Epithelial cell of esophagus (primary cell): ENCODE measurements around the gene MAP1B.
A peak's percentile ranks its signal among the peaks of the same experiment; 100 is the strongest.

Experiments
- DNase-seq: peaks from one replicate; pipeline ENCODE4 v3.0.0; 2010; ENCODE audit warnings: low read depth
- H3K4me3 ChIP-seq: 2 replicates; pipeline ENCODE4 v1.5.1; 2011; ENCODE audit warnings: mild to moderate bottlenecking, low read length, control low read depth
- TF ChIP-seq, protein P1 (sequence below): IDR thresholded peaks from 2 replicates; pipeline ENCODE4 v1.5.1; 2011; ENCODE audit warnings: low read depth, mild to moderate bottlenecking, low read length, control low read depth, inconsistent platforms; ENCODE audit not compliant: insufficient read depth; ENCODE audit errors: missing control alignments

MAP1B gene

DNA sequence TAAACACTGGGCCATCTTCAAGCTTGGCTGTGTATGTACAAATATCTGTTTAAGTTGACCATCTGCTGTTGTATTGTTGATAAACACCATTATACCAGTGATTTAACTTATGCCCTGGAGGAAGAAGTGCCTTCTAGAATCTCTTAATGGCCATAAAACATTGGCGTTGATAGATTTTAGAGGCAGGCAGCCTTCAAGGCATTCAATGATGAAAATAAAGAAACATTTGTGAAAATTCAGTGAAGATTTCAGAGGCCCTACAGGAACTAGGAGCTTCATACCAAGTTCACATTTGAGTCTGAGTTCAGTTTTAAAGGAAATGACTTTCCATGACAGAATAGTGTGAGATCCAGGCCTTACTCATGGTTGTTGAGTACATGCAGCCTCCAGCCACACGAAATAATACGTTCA is 52.2 kb downstream of the MAP1B start:
- no peak overlapping the region for H3K4me3 ChIP-seq
- TF ChIP-seq, protein P1, sequence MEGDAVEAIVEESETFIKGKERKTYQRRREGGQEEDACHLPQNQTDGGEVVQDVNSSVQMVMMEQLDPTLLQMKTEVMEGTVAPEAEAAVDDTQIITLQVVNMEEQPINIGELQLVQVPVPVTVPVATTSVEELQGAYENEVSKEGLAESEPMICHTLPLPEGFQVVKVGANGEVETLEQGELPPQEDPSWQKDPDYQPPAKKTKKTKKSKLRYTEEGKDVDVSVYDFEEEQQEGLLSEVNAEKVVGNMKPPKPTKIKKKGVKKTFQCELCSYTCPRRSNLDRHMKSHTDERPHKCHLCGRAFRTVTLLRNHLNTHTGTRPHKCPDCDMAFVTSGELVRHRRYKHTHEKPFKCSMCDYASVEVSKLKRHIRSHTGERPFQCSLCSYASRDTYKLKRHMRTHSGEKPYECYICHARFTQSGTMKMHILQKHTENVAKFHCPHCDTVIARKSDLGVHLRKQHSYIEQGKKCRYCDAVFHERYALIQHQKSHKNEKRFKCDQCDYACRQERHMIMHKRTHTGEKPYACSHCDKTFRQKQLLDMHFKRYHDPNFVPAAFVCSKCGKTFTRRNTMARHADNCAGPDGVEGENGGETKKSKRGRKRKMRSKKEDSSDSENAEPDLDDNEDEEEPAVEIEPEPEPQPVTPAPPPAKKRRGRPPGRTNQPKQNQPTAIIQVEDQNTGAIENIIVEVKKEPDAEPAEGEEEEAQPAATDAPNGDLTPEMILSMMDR: no peak
- DNase-seq: peak; percentile 45

DNA sequence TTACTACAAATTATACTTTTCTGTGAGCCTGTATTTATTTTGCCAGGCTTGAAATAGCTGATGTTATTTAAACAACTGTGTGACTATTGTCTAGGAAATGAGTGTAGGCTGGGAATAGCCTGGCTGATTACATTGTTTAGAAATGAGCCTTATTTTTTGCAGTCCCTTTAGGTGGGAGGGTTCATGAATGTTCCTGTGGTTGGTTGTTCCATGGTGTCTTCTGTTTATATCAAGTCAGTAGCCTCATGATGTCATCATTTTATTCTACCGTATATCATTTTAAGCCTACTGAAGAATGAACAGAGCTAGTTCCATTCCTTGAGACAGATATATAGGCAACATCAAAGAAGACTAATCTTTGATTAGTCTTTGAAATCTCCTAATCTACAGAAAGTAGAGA is 53.1 kb downstream of the MAP1B start:
- DNase-seq: peak; percentile 11

DNA sequence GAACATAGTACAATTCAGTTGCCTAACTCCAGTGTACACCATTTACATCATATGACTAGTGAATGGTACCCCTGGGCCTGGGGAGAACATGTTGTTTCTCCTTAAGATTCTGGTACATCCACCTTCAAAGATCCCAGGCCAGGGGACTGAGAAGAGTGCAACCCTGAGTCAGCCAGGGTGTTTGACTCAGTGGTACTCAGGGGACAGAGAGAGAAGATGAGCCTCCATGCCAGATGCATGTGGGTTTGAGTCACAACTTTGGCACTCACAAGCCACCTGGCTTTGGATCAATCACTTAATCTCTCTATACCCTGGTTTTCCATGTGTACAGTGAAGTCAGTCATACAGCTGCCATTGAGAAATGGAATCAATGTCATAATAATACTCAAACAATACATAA is 53.7 kb downstream of the MAP1B start:
- DNase-seq: peak; percentile 9
- no peak overlapping the region for H3K4me3 ChIP-seq
- TF ChIP-seq, protein P1: no peak

More for the DNA sequence above, 53.1 kb downstream of the MAP1B start:
- H3K4me3 ChIP-seq: no peak overlapping the region
- TF ChIP-seq, protein P1: no peak

DNA sequence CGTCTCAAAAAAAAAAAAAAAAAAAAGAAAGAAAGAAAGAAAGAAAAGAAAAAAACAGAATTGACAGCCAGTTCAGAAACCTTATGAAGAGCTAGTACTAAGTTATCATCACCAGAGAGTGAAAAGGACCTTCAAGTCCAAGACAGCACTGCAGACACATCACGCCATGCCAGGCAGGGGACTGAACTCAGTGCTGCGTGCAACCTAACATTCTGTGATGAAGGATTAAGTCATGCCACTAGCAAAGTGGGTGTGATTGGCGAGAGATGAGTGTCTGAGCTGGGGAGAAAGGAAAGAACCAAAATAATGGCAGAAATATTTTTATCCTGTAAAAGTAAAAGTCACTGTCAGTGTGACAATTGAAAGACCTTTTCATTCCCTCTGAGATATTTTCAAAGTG is 54.7 kb downstream of the MAP1B start:
- H3K4me3 ChIP-seq: no peak overlapping the region
- TF ChIP-seq, protein P1: no peak
- DNase-seq: no peak

DNA sequence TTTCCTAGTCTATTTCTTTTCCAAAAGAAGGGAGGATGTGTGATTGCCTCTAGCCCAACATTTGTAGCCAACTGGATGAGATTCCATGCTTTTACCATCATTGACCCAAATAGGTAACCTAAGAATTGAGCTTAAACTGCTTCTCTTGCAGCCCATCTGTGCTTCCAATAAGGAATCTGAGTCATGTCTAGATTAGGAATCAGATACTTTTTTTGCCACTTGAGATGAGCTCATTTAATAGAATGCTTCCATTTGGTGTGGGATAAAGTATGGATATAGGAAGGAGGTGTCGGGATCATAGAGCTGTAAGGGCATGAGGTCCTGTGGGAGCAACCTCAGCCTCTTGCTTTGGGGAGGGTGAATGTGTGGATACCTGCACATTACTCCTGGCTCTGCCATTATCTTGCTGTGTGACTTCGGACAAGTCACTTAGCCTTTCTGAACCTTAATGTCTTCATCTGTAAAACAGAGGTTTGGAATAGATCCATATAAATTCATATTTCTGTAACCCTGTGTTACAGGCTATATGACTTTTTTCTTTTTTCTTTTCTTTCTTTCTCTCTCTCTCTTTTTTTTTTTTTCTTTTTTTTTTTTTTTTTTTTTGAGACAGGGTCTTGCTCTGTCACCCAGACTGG is 56.2 kb downstream of the MAP1B start:
- TF ChIP-seq, protein P1: no peak
- DNase-seq: no peak
- no peak overlapping the region for H3K4me3 ChIP-seq

DNA sequence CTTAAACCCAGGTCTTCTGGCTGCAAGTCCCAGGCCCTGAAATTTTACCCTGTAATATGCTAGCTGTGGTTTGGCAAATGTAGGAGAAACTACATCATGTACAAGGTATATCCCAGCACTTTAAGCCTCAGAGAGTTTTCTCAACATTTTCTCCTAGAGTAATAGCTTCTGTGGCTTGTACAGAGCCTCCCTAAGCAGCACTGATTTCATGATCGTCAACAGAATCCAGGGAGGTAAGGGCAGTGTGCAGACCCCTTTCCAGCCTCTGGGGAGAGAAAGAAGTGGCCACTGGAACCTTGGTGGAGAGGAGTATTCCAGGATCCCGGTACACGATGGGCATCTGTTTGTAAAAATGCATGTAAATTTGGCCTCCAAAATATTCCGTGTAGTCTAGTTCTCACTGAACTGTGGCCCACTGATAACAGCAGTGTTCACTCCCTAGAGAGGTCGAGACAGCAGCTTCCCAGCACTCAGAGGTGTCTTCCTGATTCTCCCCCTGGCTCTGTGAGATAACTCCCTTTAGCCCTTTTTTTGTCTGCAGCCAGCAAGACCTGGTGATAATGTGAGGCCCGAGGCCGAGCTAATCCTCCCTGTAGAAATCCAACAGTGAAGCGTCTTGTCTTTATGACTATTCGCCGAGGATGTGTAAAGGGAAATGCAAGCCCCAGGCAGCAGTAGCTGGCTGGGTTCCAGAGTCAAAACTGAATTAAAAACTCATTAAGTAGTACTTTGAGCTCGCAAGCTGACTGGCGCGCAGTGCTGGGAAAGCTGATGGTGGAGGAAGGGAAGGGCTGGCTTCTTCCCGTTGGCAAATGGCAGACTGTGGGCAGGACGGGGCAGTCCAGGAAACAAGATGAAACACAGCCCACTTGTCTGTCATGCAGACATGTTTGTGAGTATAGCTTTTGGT is 59.0 kb downstream of the MAP1B start:
- H3K4me3 ChIP-seq: no peak overlapping the region
- TF ChIP-seq, protein P1: no peak
- DNase-seq: peak; percentile 97
